Calu3 (cell line): Measurements from ENCODE around the gene UBE2O. TPM values are rescaled to one million over a fixed set of nuclear protein-coding genes. Genes with fewer than 3 reads are reported as not detected.

Source experiments
- BruUV-seq: library from RNA; stranded (reverse); fragments of 400-500 nt; replicated peaks from 2 replicates; lab custom pipeline; 2021; lab: Mats Ljungman, UMichigan
- CTCF ChIA-PET: fragments of 300-600 bp; sonication (Branson Sonifier 250); formaldehyde crosslinking; loops from one replicate; lab custom pipeline; 2022; ENCODE audit warnings: antibody characterized with exemption; lab: Charles Lee
- DNase-seq: peaks from one replicate; pipeline ENCODE4 v3.0.0; 2022
- H3K27ac Mint-ChIP-seq: one replicate; pipeline ENCODE4 v1.8.0; 2022; ENCODE audit warnings: mixed read lengths; ENCODE audit not compliant: unreplicated experiment
- H3K27me3 Mint-ChIP-seq: one replicate; pipeline ENCODE4 v1.8.0; 2022; ENCODE audit warnings: mixed read lengths; ENCODE audit not compliant: unreplicated experiment
- H3K36me3 Mint-ChIP-seq: one replicate; pipeline ENCODE4 v1.8.0; 2022; ENCODE audit warnings: mild to moderate bottlenecking, moderate library complexity, mixed read lengths; ENCODE audit not compliant: insufficient read depth, unreplicated experiment
- H3K4me1 Mint-ChIP-seq: one replicate; pipeline ENCODE4 v1.8.0; 2022; ENCODE audit warnings: mild to moderate bottlenecking, low read depth, mixed read lengths; ENCODE audit not compliant: unreplicated experiment
- H3K4me3 Mint-ChIP-seq: one replicate; pipeline ENCODE4 v1.8.0; 2022; ENCODE audit warnings: mild to moderate bottlenecking, low read depth, moderate library complexity, mixed read lengths; ENCODE audit not compliant: unreplicated experiment
- H3K9me3 Mint-ChIP-seq: one replicate; pipeline ENCODE4 v1.8.0; 2022; ENCODE audit warnings: low read depth, mixed read lengths; ENCODE audit not compliant: unreplicated experiment
- intact Hi-C: fragments of 100-400 bp; cut with micrococcal nuclease; formaldehyde crosslinking; loops from one replicate; pipeline ENCODE4 v1.10.0; 2022; ENCODE audit not compliant: unreplicated experiment
- total RNA-seq: library from RNA; stranded (reverse); gene quantifications from 2 replicates; pipeline ENCODE4 v1.2.3, GENCODE V29; 2022
- TF ChIP-seq, protein P1 (sequence below): fragments of 200-600 bp; IDR thresholded peaks from one replicate; pipeline ENCODE4 v1.8.0; 2022; ENCODE audit warnings: antibody characterized with exemption; ENCODE audit not compliant: unreplicated experiment

Gene UBE2O
- total RNA-seq, 1 experiment from 2014 or later = 29.0 TPM

DNA sequence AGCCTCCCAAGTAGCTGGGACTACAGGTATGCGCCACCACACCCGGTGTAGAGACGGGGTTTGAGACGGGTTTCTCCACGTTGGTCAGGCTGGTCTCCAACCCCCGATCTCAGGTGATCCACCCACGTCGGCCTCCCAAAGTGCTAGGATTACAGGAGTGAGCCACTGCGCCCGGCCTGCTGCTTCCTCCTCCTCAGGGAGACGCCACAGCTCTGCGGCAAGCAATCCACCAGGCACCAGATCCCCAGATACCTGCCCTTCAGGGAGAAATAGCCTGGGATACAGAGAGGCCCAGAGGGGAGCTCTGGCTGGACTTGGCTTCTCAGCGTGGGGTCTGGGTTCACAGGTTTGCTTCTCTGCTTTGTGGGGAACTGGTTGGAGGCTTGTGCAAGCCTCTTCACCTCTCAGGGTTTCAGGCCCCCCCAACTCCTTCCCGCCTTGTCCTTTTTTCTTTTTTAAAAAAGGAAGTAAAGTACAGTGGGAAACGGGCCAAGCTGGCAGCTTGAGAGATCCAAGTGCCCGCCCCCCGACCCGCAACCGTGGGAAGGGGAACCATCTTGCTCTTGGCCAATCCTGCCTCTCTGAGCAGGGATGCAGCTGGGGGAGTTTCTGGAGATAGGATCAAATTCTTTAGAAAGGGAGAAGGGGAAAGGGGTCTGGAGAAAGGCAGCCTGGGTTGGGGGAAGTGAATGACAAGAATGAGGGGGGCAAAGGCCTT is 71.2 kb downstream of the UBE2O start:
- no TSS peak for BruUV-seq
- no peak overlapping the region for H3K27ac Mint-ChIP-seq
- H3K4me3 Mint-ChIP-seq = peak overlapping the region; percentile 71
- CTCF ChIA-PET = interaction anchor here (1.1 kb wide), 1 partner anchor 24 kb away, joined by 3 read pairs; no protein-coding TSS in a partner anchor
- TF ChIP-seq, protein P1, sequence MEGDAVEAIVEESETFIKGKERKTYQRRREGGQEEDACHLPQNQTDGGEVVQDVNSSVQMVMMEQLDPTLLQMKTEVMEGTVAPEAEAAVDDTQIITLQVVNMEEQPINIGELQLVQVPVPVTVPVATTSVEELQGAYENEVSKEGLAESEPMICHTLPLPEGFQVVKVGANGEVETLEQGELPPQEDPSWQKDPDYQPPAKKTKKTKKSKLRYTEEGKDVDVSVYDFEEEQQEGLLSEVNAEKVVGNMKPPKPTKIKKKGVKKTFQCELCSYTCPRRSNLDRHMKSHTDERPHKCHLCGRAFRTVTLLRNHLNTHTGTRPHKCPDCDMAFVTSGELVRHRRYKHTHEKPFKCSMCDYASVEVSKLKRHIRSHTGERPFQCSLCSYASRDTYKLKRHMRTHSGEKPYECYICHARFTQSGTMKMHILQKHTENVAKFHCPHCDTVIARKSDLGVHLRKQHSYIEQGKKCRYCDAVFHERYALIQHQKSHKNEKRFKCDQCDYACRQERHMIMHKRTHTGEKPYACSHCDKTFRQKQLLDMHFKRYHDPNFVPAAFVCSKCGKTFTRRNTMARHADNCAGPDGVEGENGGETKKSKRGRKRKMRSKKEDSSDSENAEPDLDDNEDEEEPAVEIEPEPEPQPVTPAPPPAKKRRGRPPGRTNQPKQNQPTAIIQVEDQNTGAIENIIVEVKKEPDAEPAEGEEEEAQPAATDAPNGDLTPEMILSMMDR = no peak
- intact Hi-C loops = no loop called here
- H3K9me3 Mint-ChIP-seq = no peaks in the 10 kb centered on the region
- H3K36me3 Mint-ChIP-seq = peaks cover 20% of the 10 kb centered on the region
- peaks cover under 1% of the 10 kb centered on the region for H3K4me1 Mint-ChIP-seq
- DNase-seq = no peak
- H3K27me3 Mint-ChIP-seq = peaks cover 19% of the 10 kb centered on the region

DNA sequence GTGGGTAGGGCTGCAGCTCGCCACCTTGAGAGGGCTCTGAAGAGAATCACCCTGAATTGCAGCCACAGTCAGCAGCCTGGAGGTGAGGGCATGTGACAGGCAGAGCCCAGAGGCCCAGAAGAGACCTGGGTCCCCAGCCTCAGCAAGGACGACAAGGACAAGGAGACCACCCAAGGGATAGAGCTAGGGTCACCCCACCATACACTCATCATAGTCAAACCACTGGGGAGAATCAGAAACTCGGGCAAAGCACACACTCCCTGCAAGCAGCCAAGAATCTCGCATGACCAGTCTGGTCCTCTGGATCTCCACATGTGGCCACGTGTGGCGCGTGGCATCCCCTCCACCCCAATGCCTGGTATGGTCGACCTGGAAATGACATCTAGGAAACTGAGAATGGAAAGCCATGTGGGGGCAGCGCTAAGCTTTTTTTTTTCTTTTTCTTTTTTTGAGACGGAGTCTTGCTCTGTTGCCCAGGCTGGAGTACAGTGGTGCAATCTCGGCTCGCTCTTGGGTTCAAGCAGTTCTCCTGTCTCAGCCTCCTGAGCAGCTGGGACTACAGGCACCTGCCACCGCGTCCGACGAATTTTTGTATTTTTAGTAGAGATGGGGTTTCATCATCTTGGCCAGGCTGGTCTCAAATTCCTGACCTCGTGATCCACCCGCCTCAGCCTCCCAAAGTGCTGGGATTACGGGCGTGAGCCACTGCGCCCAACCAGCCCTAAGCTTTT is 73.1 kb downstream of the UBE2O start:
- no peaks in the 10 kb centered on the region for H3K9me3 Mint-ChIP-seq
- BruUV-seq = no TSS peak
- CTCF ChIA-PET = interaction anchor here (0.6 to 1.3 kb wide), 2 partner anchors 10 to 220 kb away, joined by 4 to 12 read pairs; no protein-coding TSS in a partner anchor

GRCh38 chr17:76379275-76379641 is 73.7 kb downstream of the UBE2O start:
- H3K36me3 Mint-ChIP-seq = peaks cover 7% of the 10 kb centered on the region
- H3K9me3 Mint-ChIP-seq = no peaks in the 10 kb centered on the region
- H3K27me3 Mint-ChIP-seq = peaks cover 19% of the 10 kb centered on the region
- TF ChIP-seq, protein P1 = no peak
- intact Hi-C loops = no loop called here
- H3K27ac Mint-ChIP-seq = no peak overlapping the region
- DNase-seq = no peak
- peaks cover 8% of the 10 kb centered on the region for H3K4me1 Mint-ChIP-seq
- no TSS peak for BruUV-seq
- H3K4me3 Mint-ChIP-seq = no peak overlapping the region
- CTCF ChIA-PET = no interaction called here

More for the DNA sequence above, 73.1 kb downstream of the UBE2O start:
- Mint-ChIP-seq H3K36me3 (peaks cover 7% of the 10 kb centered on the region), H3K27me3 (peaks cover 19% of the 10 kb centered on the region), H3K27ac (no peak overlapping the region), H3K4me1 (peaks cover 8% of the 10 kb centered on the region), H3K4me3 (no peak overlapping the region)
- intact Hi-C loops = no loop called here
- TF ChIP-seq, protein P1 = no peak
- no peak for DNase-seq

- no peaks in the 10 kb centered on the region for H3K9me3 Mint-ChIP-seq
These were observed 74.2 kb downstream of the UBE2O start for GRCh38 chr17:76378548-76379274.

More at GRCh38 chr17:76378548-76379274, 74.2 kb downstream of the UBE2O start:
- H3K4me1 Mint-ChIP-seq = peaks cover 8% of the 10 kb centered on the region
- no TSS peak for BruUV-seq
- H3K4me3 Mint-ChIP-seq = no peak overlapping the region
- TF ChIP-seq, protein P1 = no peak
- peaks cover 14% of the 10 kb centered on the region for H3K27me3 Mint-ChIP-seq
- no peak overlapping the region for H3K27ac Mint-ChIP-seq
- DNase-seq = no peak
- peaks cover 3% of the 10 kb centered on the region for H3K36me3 Mint-ChIP-seq
- CTCF ChIA-PET = interaction anchor here (0.5 to 1.0 kb wide), 2 partner anchors 13 to 16 kb away, joined by 3 read pairs; no protein-coding TSS in a partner anchor
- intact Hi-C loops = no loop called here
